Aorta (tissue), 5 donors: Measurements from ENCODE around the gene ECHDC3. TPM values are rescaled to one million over a fixed set of nuclear protein-coding genes. Genes with fewer than 3 reads are reported as not detected.
"Not testable (repeated sequence)": the region's sequence is repeated elsewhere in the genome, so short reads cannot be mapped to it uniquely, and the experiment has no call there.

ENCODE experiments used
- ATAC-seq: fragments of 200-7000 bp; cut with Tn5 transposase; one replicate; pipeline ENCODE4 v1.9.1; 2022; ENCODE audit warnings: moderate library complexity; ENCODE audit not compliant: low FRiP score
- DNase-seq, 2 donors: peaks; one replicate each; pipeline ENCODE4 v3.0.0-alpha.2; 2020
- H3K27ac ChIP-seq, 2 donors: one replicate each; pipeline ENCODE4 v1.5.1; 2013; ENCODE audit warnings: low read length in 2 of 2, mild to moderate bottlenecking in 2 of 2, moderate library complexity in 2 of 2, control low read depth in 1 of 2, inconsistent platforms in 1 of 2, low read depth in 1 of 2
- H3K27me3 ChIP-seq, 2 donors: one replicate each; pipeline ENCODE4 v1.6.1; 2013; ENCODE audit warnings: control low read depth in 1 of 2, low read length in 1 of 2, mild to moderate bottlenecking in 1 of 2, moderate library complexity in 1 of 2; ENCODE audit not compliant: insufficient read depth in 2 of 2, control insufficient read depth in 1 of 2
- H3K36me3 ChIP-seq, 2 donors: one replicate each; pipeline ENCODE4 v1.6.1; 2013; ENCODE audit warnings: control low read depth in 1 of 2, low read length in 1 of 2, mild to moderate bottlenecking in 1 of 2; ENCODE audit not compliant: insufficient read depth in 2 of 2, control insufficient read depth in 1 of 2
- H3K4me1 ChIP-seq, 2 donors: one replicate each; pipeline ENCODE4 v1.6.1; 2013; ENCODE audit warnings: low read length in 2 of 2, control low read depth in 1 of 2, mild to moderate bottlenecking in 1 of 2, moderate library complexity in 1 of 2; ENCODE audit not compliant: insufficient read depth in 2 of 2, control insufficient read depth in 1 of 2
- H3K4me3 ChIP-seq, 2 donors: one replicate each; pipeline ENCODE4 v1.5.1; 2013; ENCODE audit warnings: low read length in 2 of 2, control low read depth in 1 of 2, mild to moderate bottlenecking in 1 of 2
- H3K9me3 ChIP-seq: one replicate; pipeline ENCODE4 v1.6.1; 2013; ENCODE audit warnings: mild to moderate bottlenecking, low read length; ENCODE audit not compliant: control insufficient read depth
- WGBS, 2 donors: extraction: QIAGEN DNeasy Blood & Tissue Kit; methylation state at CpG; one replicate each; pipeline ENCODE4 v1.1.7; 2013; 5-methylcytosine and 5-hydroxymethylcytosine counted together
- intact Hi-C, 2 donors: fragments of 100-400 bp; cut with DNase I; formaldehyde crosslinking; loops; one replicate each; pipeline versions ENCODE4 v1.14.2 to v1.15.0; 2022
- polyA plus RNA-seq, 2 donors: library from polyadenylated mRNA; stranded (reverse); fragments of 200-250 nt; gene quantifications; one replicate each; pipeline ENCODE4 v1.2.3, GENCODE V29; 2013
- total RNA-seq, 2 donors: library from RNA; stranded (reverse); fragmentation: NEBNext Ultra II Directional; extraction: Animal tissue kit (Norgen Biotek cat#: 25700); gene quantifications; one replicate each; pipeline ENCODE4 v1.2.1, GENCODE V29; 2021
- donor health status: healthy with polysubstance abuse.
- donor health status: Bipolar disorder and iron deficiency.
- donor health status: DM: no; HTN: no; CAD: no.
- donor health status: DM: no; HTN: no; CAD: no.
- donor health status: DM: yes; HTN: yes; CAD: no.

ECHDC3 gene
- total and polyA plus RNA-seq, 4 donors = 6.0 to 10.1 (median 8.5) TPM

- 60 to 73% methylated on average over 24 to 27 of the region's 27 CpGs for WGBS, 2 donors
These were observed 4.7 kb upstream of the ECHDC3 start for GRCh38 chr10:11737258-11738032.

GRCh38 chr10:11740907-11741306, 1.3 kb upstream of the ECHDC3 start:
- H3K27me3 ChIP-seq = no peaks in the 10 kb centered on the region
- intact Hi-C loops = loop anchor here in 1 of 2 donors (5.0 kb wide), 1 partner anchor 224 kb away; no protein-coding TSS in a partner anchor
- H3K36me3 ChIP-seq = no peaks in the 10 kb centered on the region
- 97 to 98% methylated on average over 11 of the region's 11 CpGs for WGBS, 2 donors
- DNase-seq = no peak
- ATAC-seq = no peak
- no peak overlapping the region for H3K27ac ChIP-seq
- H3K9me3 ChIP-seq = no peaks in the 10 kb centered on the region
- no peak overlapping the region for H3K4me3 ChIP-seq
- no peaks in the 10 kb centered on the region for H3K4me1 ChIP-seq

More at GRCh38 chr10:11737258-11738032, 4.7 kb upstream of the ECHDC3 start:
- H3K36me3 ChIP-seq, ATAC-seq, H3K4me1 ChIP-seq, H3K9me3 ChIP-seq, H3K4me3 ChIP-seq, intact Hi-C loops, H3K27ac ChIP-seq, H3K27me3 ChIP-seq, DNase-seq: not testable (repeated sequence)

- no peak overlapping the region for H3K27ac ChIP-seq
- DNase-seq (no peak), ATAC-seq (no peak)
- no peaks in the 10 kb centered on the region for H3K4me1 ChIP-seq
- intact Hi-C loops = loop anchor here in 1 of 2 donors (5.0 kb wide), 1 partner anchor 224 kb away; no protein-coding TSS in a partner anchor
- H3K36me3 ChIP-seq = no peaks in the 10 kb centered on the region
- peak overlapping the region; percentile 35 to 60 for H3K4me3 ChIP-seq
- WGBS, 2 donors = 74 to 76% methylated on average over 16 of the region's 16 CpGs
- H3K27me3 ChIP-seq = no peaks in the 10 kb centered on the region
- H3K9me3 ChIP-seq = no peaks in the 10 kb centered on the region
These were observed 574 bp upstream of the ECHDC3 start for GRCh38 chr10:11741608-11742007.

- Histone ChIP-seq H3K27ac (no peak overlapping the region), H3K4me1 (peaks cover 0 to 1% of the 10 kb centered on the region in 2 donors), H3K36me3 (no peaks in the 10 kb centered on the region), H3K27me3 (no peaks in the 10 kb centered on the region), H3K9me3 (no peaks in the 10 kb centered on the region), H3K4me3 (peak overlapping the region; percentile 14 to 60)
- peak; percentile 49 for ATAC-seq
- DNase-seq = no peak
- 36 to 42% methylated on average over 30 to 31 of the region's 31 CpGs for WGBS, 2 donors
- intact Hi-C loops = loop anchor here in 1 of 2 donors (5.0 kb wide), 1 partner anchor 226 kb away; no protein-coding TSS in a partner anchor
These were observed 657 bp downstream of the ECHDC3 start for GRCh38 chr10:11742779-11743298.

GRCh38 chr10:11743461-11744338, 1.5 kb downstream of the ECHDC3 start:
- ATAC-seq (no peak), DNase-seq (no peak)
- 83 to 84% methylated on average over 9 of the region's 9 CpGs for WGBS, 2 donors
- intact Hi-C loops = loop anchor here in 1 of 2 donors (5.0 kb wide), 1 partner anchor 226 kb away; no protein-coding TSS in a partner anchor
- Histone ChIP-seq H3K9me3 (no peaks in the 10 kb centered on the region), H3K4me3 (no peak overlapping the region), H3K27me3 (no peaks in the 10 kb centered on the region), H3K27ac (no peak overlapping the region), H3K36me3 (no peaks in the 10 kb centered on the region), H3K4me1 (peaks cover 0 to 1% of the 10 kb centered on the region in 2 donors)

GRCh38 chr10:11745045-11745444, 2.9 kb downstream of the ECHDC3 start:
- H3K27me3 ChIP-seq = no peaks in the 10 kb centered on the region
- no peak for ATAC-seq
- H3K9me3 ChIP-seq = no peaks in the 10 kb centered on the region
- H3K4me1 ChIP-seq = peaks cover 0 to 1% of the 10 kb centered on the region in 2 donors
- H3K27ac ChIP-seq = no peak overlapping the region
- intact Hi-C loops = no loop called here
- 79 to 80% methylated on average over 6 of the region's 6 CpGs for WGBS, 2 donors
- DNase-seq = no peak
- no peak overlapping the region for H3K4me3 ChIP-seq
- peaks cover 0 to 2% of the 10 kb centered on the region in 2 donors for H3K36me3 ChIP-seq

- Histone ChIP-seq H3K27me3 (no peaks in the 10 kb centered on the region), H3K4me3 (no peak overlapping the region), H3K9me3 (no peaks in the 10 kb centered on the region), H3K36me3 (peaks cover 2 to 5% of the 10 kb centered on the region in 2 donors), H3K4me1 (peaks cover 0 to 1% of the 10 kb centered on the region in 2 donors), H3K27ac (peak overlapping the region in 1 of 2 donors; percentile 16)
- 5 to 6% methylated on average over 13 of the region's 13 CpGs for WGBS, 2 donors
- no peak for DNase-seq
- intact Hi-C loops = no loop called here
- no peak for ATAC-seq
These were observed 4.8 kb downstream of the ECHDC3 start for GRCh38 chr10:11746883-11747539.

- 77 to 78% methylated on average over 5 of the region's 5 CpGs for WGBS, 2 donors
- ATAC-seq (no peak), DNase-seq (no peak)
- no peaks in the 10 kb centered on the region for H3K27me3 ChIP-seq
- no peak overlapping the region for H3K27ac ChIP-seq
- no peaks in the 10 kb centered on the region for H3K9me3 ChIP-seq
- no peak overlapping the region for H3K4me3 ChIP-seq
- intact Hi-C loops = no loop called here
- peaks cover 0 to 1% of the 10 kb centered on the region in 2 donors for H3K4me1 ChIP-seq
- H3K36me3 ChIP-seq = peaks cover 3 to 5% of the 10 kb centered on the region in 2 donors
These were observed 6.7 kb downstream of the ECHDC3 start for GRCh38 chr10:11748866-11749265.
